ENCODE data around the gene MPHOSPH9.

MPHOSPH9 gene

GRCh38 chr12:123135688-123136087, 97.3 kb downstream of the MPHOSPH9 start:
- no peak for DNase-seq (ENCODE audit: extremely low spot score, insufficient read length, low read depth)
- no peak for FAIRE-seq

DNA sequence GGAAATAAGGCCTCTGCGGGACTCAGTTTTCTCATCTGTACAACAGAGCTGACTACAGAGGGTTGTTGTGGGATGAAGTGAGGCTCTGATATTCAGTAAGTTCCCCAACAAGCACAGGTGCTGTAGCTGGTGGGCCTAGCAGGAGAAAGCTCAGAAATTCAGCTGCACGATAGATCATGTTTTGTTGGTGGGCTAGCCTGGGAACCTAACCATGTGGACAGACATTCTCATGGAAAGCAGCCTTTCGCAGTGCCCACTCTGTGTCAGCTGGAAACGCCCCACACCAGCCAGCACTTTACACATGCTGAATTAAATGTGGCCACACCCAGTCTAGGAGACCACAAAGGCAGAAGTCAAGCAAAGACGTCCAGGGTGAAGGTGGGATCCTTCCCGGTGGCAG, 98.1 kb downstream of the MPHOSPH9 start:
- no peak for DNase-seq (ENCODE audit: extremely low spot score, insufficient read length, low read depth)
- FAIRE-seq: no peak

GRCh38 chr12:123134271-123134671, 98.7 kb downstream of the MPHOSPH9 start:
- DNase-seq (ENCODE audit: extremely low spot score, insufficient read length, low read depth): no peak
- no peak for FAIRE-seq

- FAIRE-seq (no peak), DNase-seq (ENCODE audit: extremely low spot score, insufficient read length, low read depth) (no peak)
Measured at GRCh38 chr12:123133701-123134100, 99.2 kb downstream of the MPHOSPH9 start.

GRCh38 chr12:123132951-123133619, 99.9 kb downstream of the MPHOSPH9 start:
- no peak for FAIRE-seq
- DNase-seq (ENCODE audit: extremely low spot score, insufficient read length, low read depth): no peak

GRCh38 chr12:123131879-123132402, 101.0 kb downstream of the MPHOSPH9 start:
- DNase-seq (ENCODE audit: extremely low spot score, insufficient read length, low read depth) (no peak), FAIRE-seq (no peak)

GRCh38 chr12:123131291-123131832, 101.6 kb downstream of the MPHOSPH9 start:
- no peak for FAIRE-seq
- no peak for DNase-seq (ENCODE audit: extremely low spot score, insufficient read length, low read depth)

- DNase-seq (ENCODE audit: extremely low spot score, insufficient read length, low read depth): no peak
- FAIRE-seq: no peak
Measured at GRCh38 chr12:123129621-123130020, 103.3 kb downstream of the MPHOSPH9 start.

DNA sequence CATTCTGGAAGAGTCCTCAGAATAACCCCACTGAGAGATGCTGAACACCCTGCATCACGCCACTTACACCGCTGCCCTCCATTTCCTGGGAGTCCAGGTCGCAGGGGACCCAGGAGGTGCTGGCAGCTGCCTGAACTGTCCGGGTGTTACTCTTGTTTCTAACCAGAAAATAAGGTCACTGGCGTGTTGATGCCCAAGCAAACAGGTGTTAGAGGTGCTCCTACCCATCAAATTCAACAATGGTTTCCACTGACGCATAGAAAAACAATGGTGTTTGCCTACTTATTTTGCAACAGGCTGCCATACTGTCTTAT, 105.8 kb downstream of the MPHOSPH9 start:
- FAIRE-seq: no peak
- no peak for DNase-seq (ENCODE audit: extremely low spot score, insufficient read length, low read depth)

GRCh38 chr12:123126294-123127181, 106.4 kb downstream of the MPHOSPH9 start:
- DNase-seq (ENCODE audit: extremely low spot score, insufficient read length, low read depth) (no peak), FAIRE-seq (no peak)

- FAIRE-seq: no peak
- DNase-seq (ENCODE audit: extremely low spot score, insufficient read length, low read depth): no peak
Measured at GRCh38 chr12:123122626-123123025, 110.3 kb downstream of the MPHOSPH9 start.

DNA sequence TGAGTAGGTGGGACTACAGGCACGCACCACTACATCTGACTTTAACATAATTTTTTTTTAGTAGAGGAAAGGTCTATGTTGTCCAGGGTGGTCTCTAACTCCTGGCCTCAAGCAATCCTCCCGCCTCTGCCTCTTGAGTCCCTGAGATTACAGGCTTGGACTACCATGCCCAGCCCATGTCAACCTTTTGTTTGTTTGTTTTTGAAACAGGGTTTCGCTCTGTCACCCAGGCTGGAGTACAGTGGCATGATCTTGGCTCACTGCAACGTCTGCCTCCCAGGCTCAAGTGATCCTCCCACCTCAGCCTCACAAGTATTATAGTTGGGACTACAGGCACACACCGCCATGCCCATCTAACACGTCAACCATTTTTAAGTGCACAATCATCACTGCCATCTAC, 111.3 kb downstream of the MPHOSPH9 start:
- no peak for DNase-seq (ENCODE audit: extremely low spot score, insufficient read length, low read depth)
- FAIRE-seq: no peak

- no peak for FAIRE-seq
Measured at GRCh38 chr12:123120452-123121166, 112.3 kb downstream of the MPHOSPH9 start.

GRCh38 chr12:123119808-123120207, 113.1 kb downstream of the MPHOSPH9 start:
- DNase-seq (ENCODE audit: extremely low spot score, insufficient read length, low read depth) (peak; percentile 59), FAIRE-seq (peak; percentile 84)

More at GRCh38 chr12:123120452-123121166, 112.3 kb downstream of the MPHOSPH9 start:
- no peak for DNase-seq (ENCODE audit: extremely low spot score, insufficient read length, low read depth)

DNA sequence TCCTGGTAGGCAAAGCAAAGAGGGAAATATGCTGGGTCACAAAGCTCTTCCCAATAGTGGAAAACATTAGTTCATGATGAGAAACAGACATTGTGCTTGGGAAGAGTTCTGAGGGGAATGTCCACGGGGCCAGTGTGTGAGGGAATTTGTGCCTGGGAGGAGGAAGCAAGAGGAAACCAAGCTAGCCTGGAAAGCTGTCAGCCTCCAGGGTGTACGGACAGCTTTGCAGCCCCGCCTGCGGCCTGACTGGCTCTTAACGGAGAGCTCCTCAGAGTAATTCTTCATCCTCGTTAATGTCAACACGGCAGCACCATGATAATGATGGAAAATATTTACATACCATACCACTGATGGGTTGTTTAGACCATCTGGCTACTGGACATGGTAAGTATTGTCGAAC, 114.4 kb downstream of the MPHOSPH9 start:
- FAIRE-seq: no peak
- no peak for DNase-seq (ENCODE audit: extremely low spot score, insufficient read length, low read depth)

- no peak for FAIRE-seq
- DNase-seq (ENCODE audit: extremely low spot score, insufficient read length, low read depth): no peak
Measured at GRCh38 chr12:123115409-123116121, 117.4 kb downstream of the MPHOSPH9 start.

DNA sequence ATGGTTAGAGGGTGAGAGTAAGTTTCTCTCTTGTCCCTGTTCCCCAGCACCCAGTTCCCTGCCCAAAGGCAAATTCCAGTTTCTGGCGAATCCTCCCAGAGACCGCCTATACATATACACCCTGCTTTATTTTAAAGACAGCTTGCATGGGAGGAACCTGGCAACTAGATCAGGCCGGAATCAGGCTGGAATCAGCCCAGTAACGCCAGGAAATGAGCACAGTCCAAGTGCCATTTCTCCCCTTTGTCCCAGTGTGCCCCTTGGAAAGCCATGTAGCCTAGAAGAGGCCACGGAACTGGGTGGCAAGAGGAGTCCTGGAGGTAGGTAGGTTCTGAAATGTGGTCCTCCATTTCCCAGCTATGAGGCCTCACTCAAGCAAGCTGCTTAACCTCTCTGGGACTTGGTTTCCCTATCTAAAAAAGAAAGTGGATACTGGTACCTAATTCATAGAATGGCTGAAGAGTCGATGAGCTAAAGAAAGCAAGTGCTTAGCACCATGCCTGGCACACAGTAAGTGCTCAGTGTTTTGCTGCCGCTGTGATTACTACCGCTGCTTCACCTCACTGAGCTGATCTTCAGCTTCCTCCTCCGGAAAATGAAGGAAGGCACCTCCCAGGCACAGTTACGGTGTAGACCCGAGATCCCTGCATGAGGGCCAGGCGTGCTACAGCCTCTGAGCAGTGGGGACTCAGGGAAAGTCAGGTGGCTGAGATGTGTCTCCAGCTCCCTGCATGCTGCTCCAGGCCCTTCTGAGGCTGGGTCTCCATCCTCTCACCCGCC, 118.4 kb downstream of the MPHOSPH9 start:
- FAIRE-seq: no peak

GRCh38 chr12:123113026-123113425, 119.9 kb downstream of the MPHOSPH9 start:
- FAIRE-seq: no peak
- no peak for DNase-seq (ENCODE audit: extremely low spot score, insufficient read length, low read depth)

More for the DNA sequence above, 118.4 kb downstream of the MPHOSPH9 start:
- no peak for DNase-seq (ENCODE audit: extremely low spot score, insufficient read length, low read depth)

Data from GM18507 (cell line).